SK-N-SH (cell line): ENCODE results near the gene ACAP3. TPM values are rescaled to one million over a fixed set of nuclear protein-coding genes. Genes with fewer than 3 reads are reported as not detected.
A peak's percentile ranks its signal among the peaks of the same experiment; 100 is the strongest.

Experiments
- CTCF ChIA-PET: fragments of 300-600, 350-600 bp; formaldehyde crosslinking; extraction: SDS; loops from one replicate; lab custom pipeline; 2021; lab: Yijun Ruan, JAX
- POLR2A ChIA-PET: fragments of 350-600 bp; sonication (Branson Sonifier 250); formaldehyde crosslinking; extraction: SDS; loops from one replicate; lab custom pipeline; 2020; ENCODE audit warnings: antibody characterized with exemption, inconsistent platforms; lab: Yijun Ruan, JAX
- DNase-seq: peaks from one replicate; pipeline ENCODE4 v3.0.0; 2012
- H2AFZ ChIP-seq: fragments of 200-600 bp; sonication (generic); 2 replicates; pipeline ENCODE4 v1.8.1; 2016; ENCODE audit warnings: antibody characterized with exemption, mild to moderate bottlenecking, low read depth
- H3F3A ChIP-seq: fragments of 200-600 bp; sonication (generic); replicated peaks from 2 replicates; pipeline ENCODE3; 2016; ENCODE audit warnings: antibody characterized with exemption, mild to moderate bottlenecking; ENCODE audit not compliant: insufficient read depth
- H3K27ac ChIP-seq, 2 experiments: fragments of 200-500 bp in 1 of 2; fragments of 200-600 bp in 1 of 2; sonication (Bioruptor generic) in 1 of 2; sonication (generic), shearing (Covaris generic) in 1 of 2; 2 replicates each; pipeline versions ENCODE4 v1.5.1 to v1.6.1; 2014 to 2016; ENCODE audit warnings: low read depth in 2 of 2, inconsistent platforms in 1 of 2, low read length in 1 of 2, mild to moderate bottlenecking in 1 of 2, mixed read lengths in 1 of 2
- H3K27me3 ChIP-seq: fragments of 200-600 bp; sonication (generic), shearing (Covaris generic); 2 replicates; pipeline ENCODE4 v1.6.1; 2016; ENCODE audit warnings: mixed run types; ENCODE audit not compliant: insufficient read depth
- H3K36me3 ChIP-seq, 2 experiments: fragments of 200-500 bp in 1 of 2; fragments of 200-600 bp in 1 of 2; sonication (Bioruptor generic) in 1 of 2; sonication (generic) in 1 of 2; replicated peaks in 1 of 2; 2 replicates each; pipeline versions ENCODE3 to v1.5.1; 2014 to 2016; ENCODE audit warnings: low read length in 1 of 2, mild to moderate bottlenecking in 1 of 2; ENCODE audit not compliant: insufficient read depth in 2 of 2, control insufficient read depth in 1 of 2
- H3K4me1 ChIP-seq, 2 experiments: fragments of 200-500 bp in 1 of 2; fragments of 200-600 bp in 1 of 2; sonication (Bioruptor generic) in 1 of 2; sonication (generic), shearing (Covaris generic) in 1 of 2; 2 replicates each; pipeline versions ENCODE4 v1.5.1 to v1.6.1; 2014 to 2016; ENCODE audit warnings: low read depth in 1 of 2, low read length in 1 of 2, mixed run types in 1 of 2; ENCODE audit not compliant: insufficient read depth in 2 of 2, control insufficient read depth in 1 of 2
- H3K4me2 ChIP-seq: fragments of 200-600 bp; sonication (generic), shearing (Covaris generic); 2 replicates; pipeline ENCODE4 v1.6.1; 2017; ENCODE audit warnings: mixed run types
- H3K4me3 ChIP-seq, 2 experiments: fragments of 200-500 bp in 1 of 2; fragments of 200-600 bp in 1 of 2; sonication (Bioruptor generic) in 1 of 2; sonication (generic), shearing (Covaris generic) in 1 of 2; 2 replicates each; pipeline versions ENCODE4 v1.5.1 to v1.8.1; 2014 to 2016; ENCODE audit warnings: low read depth in 2 of 2, inconsistent platforms in 1 of 2, low read length in 1 of 2, mild to moderate bottlenecking in 1 of 2, mixed read lengths in 1 of 2, moderate library complexity in 1 of 2
- H3K79me2 ChIP-seq: fragments of 200-600 bp; sonication (generic); 2 replicates; pipeline ENCODE4 v1.8.1; 2017; ENCODE audit warnings: mild to moderate bottlenecking; ENCODE audit not compliant: insufficient read depth
- H3K9ac ChIP-seq: fragments of 200-600 bp; sonication (generic); 2 replicates; pipeline ENCODE4 v1.6.1; 2017; ENCODE audit warnings: mixed run types
- H3K9me2 ChIP-seq: fragments of 200-600 bp; sonication (generic); 2 replicates; pipeline ENCODE4 v1.6.1; 2017; ENCODE audit warnings: mixed run types
- H3K9me3 ChIP-seq: fragments of 200-600 bp; sonication (generic); 2 replicates; pipeline ENCODE4 v1.6.1; 2017; ENCODE audit warnings: mixed run types, mild to moderate bottlenecking, moderate library complexity
- H4K20me1 ChIP-seq: fragments of 200-600 bp; sonication (generic); 2 replicates; pipeline ENCODE4 v1.6.1; 2017; ENCODE audit warnings: mild to moderate bottlenecking, mixed run types; ENCODE audit not compliant: insufficient read depth
- CHD2 ChIP-seq: fragments of 150-350 bp; IDR thresholded peaks from 2 replicates; pipeline ENCODE4 v1.6.1; 2018; ENCODE audit warnings: low read length; ENCODE audit not compliant: partially characterized antibody
- FOSL2 ChIP-seq: IDR thresholded peaks from 2 replicates; pipeline ENCODE4 v1.4.0; 2012; ENCODE audit warnings: low read depth, mild to moderate bottlenecking, moderate library complexity, borderline replicate concordance
- FOXJ3 ChIP-seq: sonication (generic); formaldehyde crosslinking; IDR thresholded peaks from 2 replicates; pipeline ENCODE4 v1.5.1; 2020; ENCODE audit warnings: mild to moderate bottlenecking, missing genetic modification reagents
- IRF3 ChIP-seq: fragments of 150-350 bp; IDR thresholded peaks from 2 replicates; pipeline ENCODE4 v1.6.1; 2016; ENCODE audit warnings: mild to moderate bottlenecking, low read depth, low read length
- MAX ChIP-seq: IDR thresholded peaks from 2 replicates; pipeline ENCODE4 v1.4.0; 2012; ENCODE audit warnings: low read depth
- MEF2A ChIP-seq: IDR thresholded peaks from 2 replicates; pipeline ENCODE4 v1.4.0; 2012; ENCODE audit warnings: low read depth, borderline replicate concordance
- MXI1 ChIP-seq: IDR thresholded peaks from 2 replicates; pipeline ENCODE4 v1.6.1; 2012; ENCODE audit warnings: mild to moderate bottlenecking, low read depth, low read length, improper control_type of control experiment
- NFIC ChIP-seq: IDR thresholded peaks from 2 replicates; pipeline ENCODE4 v1.4.0; 2012; ENCODE audit warnings: borderline replicate concordance
- NRF1 ChIP-seq: IDR thresholded peaks from 2 replicates; pipeline ENCODE4 v1.6.1; 2012; ENCODE audit warnings: low read depth, mild to moderate bottlenecking, low read length
- PBX3 ChIP-seq: IDR thresholded peaks from 2 replicates; pipeline ENCODE4; 2012
- RCOR1 ChIP-seq: fragments of 150-350 bp; IDR thresholded peaks from 2 replicates; pipeline ENCODE4 v1.6.1; 2017; ENCODE audit warnings: antibody characterized with exemption, low read length
- RXRA ChIP-seq: IDR thresholded peaks from 2 replicates; pipeline ENCODE4 v1.4.0; 2012; ENCODE audit warnings: low read depth, mild to moderate bottlenecking, borderline replicate concordance
- SIN3A ChIP-seq: IDR thresholded peaks from 2 replicates; pipeline ENCODE4 v1.6.1; 2012; ENCODE audit warnings: low read depth, mild to moderate bottlenecking, low read length, moderate library complexity, borderline replicate concordance
- TAF1 ChIP-seq: IDR thresholded peaks from 2 replicates; pipeline ENCODE4 v1.6.1; 2012; ENCODE audit warnings: low read depth, mild to moderate bottlenecking, low read length, moderate library complexity, borderline replicate concordance
- ZBTB33 ChIP-seq: IDR thresholded peaks from 2 replicates; pipeline ENCODE4 v1.4.0; 2012; ENCODE audit warnings: low read depth, borderline replicate concordance
- WGBS: methylation state at CpG from one replicate; pipeline ENCODE4 v1.1.6; 2017; ENCODE audit warnings: low lambda C conversion rate; 5-methylcytosine and 5-hydroxymethylcytosine counted together
- polyA plus RNA-seq, 3 experiments: library from polyadenylated mRNA; depleted of rRNA; stranded (reverse); fragments of >200 nt; gene quantifications; 2 replicates each; pipeline ENCODE4 v1.2.3, GENCODE V29; 2012
- TF ChIP-seq, protein P1 (sequence below): fragments of 150-350 bp; IDR thresholded peaks from 2 replicates; pipeline ENCODE4 v1.6.1; 2017; ENCODE audit warnings: antibody characterized with exemption, low read length, low read depth, borderline replicate concordance
- TF ChIP-seq, protein P2 (sequence below): IDR thresholded peaks from 2 replicates; pipeline ENCODE4 v1.6.1; 2012; ENCODE audit warnings: mild to moderate bottlenecking, low read depth, low read length, moderate library complexity

Gene ACAP3
- polyA plus RNA-seq, 1 of the 3 experiments (the other 2 are of a cell fraction), result 51.7 TPM

- POLR2A ChIA-PET, result no interaction called here
- Histone ChIP-seq H3K4me3 (no peak overlapping the region), H4K20me1 (peaks cover 8% of the 10 kb centered on the region; the same call in 1 of the 2 replicates), H3F3A (no peaks in the 10 kb centered on the region), H3K27me3 (no peaks in the 10 kb centered on the region), H3K9me3 (no peaks in the 10 kb centered on the region), H3K4me1 (peaks cover 0 to 14% of the 10 kb centered on the region in 2 experiments; a peak in 1 of 4 replicates), H3K79me2 (no peaks in the 10 kb centered on the region), H3K36me3 (peaks cover 0 to 17% of the 10 kb centered on the region in 2 experiments), H3K4me2 (no peak overlapping the region), H3K9me2 (no peaks in the 10 kb centered on the region), H3K27ac (peak overlapping the region in 1 of 2 experiments; percentile 43; a peak in 2 of 4 replicates), H3K9ac (no peak overlapping the region), H2AFZ (no peak overlapping the region)
- TF ChIP-seq IRF3, result no peak
- TF ChIP-seq NFIC, result no peak
- TF ChIP-seq RCOR1, result no peak
- TF ChIP-seq PBX3, result no peak
- TF ChIP-seq ZBTB33, result no peak
- TF ChIP-seq, protein P1, sequence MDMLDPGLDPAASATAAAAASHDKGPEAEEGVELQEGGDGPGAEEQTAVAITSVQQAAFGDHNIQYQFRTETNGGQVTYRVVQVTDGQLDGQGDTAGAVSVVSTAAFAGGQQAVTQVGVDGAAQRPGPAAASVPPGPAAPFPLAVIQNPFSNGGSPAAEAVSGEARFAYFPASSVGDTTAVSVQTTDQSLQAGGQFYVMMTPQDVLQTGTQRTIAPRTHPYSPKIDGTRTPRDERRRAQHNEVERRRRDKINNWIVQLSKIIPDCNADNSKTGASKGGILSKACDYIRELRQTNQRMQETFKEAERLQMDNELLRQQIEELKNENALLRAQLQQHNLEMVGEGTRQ, result no peak
- no peak for TF ChIP-seq FOXJ3
- no peak for TF ChIP-seq RXRA
- peak; percentile 30; the same call in 1 of the 2 replicates for TF ChIP-seq MXI1
- no peak for TF ChIP-seq TAF1
- no peak for TF ChIP-seq FOSL2
- TF ChIP-seq SIN3A, result no peak
- TF ChIP-seq MAX, result no peak
- TF ChIP-seq, protein P2, sequence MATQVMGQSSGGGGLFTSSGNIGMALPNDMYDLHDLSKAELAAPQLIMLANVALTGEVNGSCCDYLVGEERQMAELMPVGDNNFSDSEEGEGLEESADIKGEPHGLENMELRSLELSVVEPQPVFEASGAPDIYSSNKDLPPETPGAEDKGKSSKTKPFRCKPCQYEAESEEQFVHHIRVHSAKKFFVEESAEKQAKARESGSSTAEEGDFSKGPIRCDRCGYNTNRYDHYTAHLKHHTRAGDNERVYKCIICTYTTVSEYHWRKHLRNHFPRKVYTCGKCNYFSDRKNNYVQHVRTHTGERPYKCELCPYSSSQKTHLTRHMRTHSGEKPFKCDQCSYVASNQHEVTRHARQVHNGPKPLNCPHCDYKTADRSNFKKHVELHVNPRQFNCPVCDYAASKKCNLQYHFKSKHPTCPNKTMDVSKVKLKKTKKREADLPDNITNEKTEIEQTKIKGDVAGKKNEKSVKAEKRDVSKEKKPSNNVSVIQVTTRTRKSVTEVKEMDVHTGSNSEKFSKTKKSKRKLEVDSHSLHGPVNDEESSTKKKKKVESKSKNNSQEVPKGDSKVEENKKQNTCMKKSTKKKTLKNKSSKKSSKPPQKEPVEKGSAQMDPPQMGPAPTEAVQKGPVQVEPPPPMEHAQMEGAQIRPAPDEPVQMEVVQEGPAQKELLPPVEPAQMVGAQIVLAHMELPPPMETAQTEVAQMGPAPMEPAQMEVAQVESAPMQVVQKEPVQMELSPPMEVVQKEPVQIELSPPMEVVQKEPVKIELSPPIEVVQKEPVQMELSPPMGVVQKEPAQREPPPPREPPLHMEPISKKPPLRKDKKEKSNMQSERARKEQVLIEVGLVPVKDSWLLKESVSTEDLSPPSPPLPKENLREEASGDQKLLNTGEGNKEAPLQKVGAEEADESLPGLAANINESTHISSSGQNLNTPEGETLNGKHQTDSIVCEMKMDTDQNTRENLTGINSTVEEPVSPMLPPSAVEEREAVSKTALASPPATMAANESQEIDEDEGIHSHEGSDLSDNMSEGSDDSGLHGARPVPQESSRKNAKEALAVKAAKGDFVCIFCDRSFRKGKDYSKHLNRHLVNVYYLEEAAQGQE, result peak; percentile 91
- TF ChIP-seq CHD2, result peak; percentile 32
- no peak for TF ChIP-seq NRF1
- TF ChIP-seq MEF2A, result no peak
- CTCF ChIA-PET, result interaction anchor here (1.1 to 2.8 kb wide), 5 partner anchors 7 to 266 kb away, joined by 3 to 10 read pairs (median 4); no protein-coding TSS in a partner anchor
- DNase-seq, result peak; percentile 65
- WGBS, result no CpG with 5 or more reads among the region's 30 CpGs
These were observed 8.7 kb downstream of the ACAP3 start for GRCh38 chr1:1298861-1299685.
